K562 (cell line): ENCODE measurements around the gene TLCD1. TPM values are rescaled to one million over a fixed set of nuclear protein-coding genes. Genes with fewer than 3 reads are reported as not detected.

ENCODE experiments used
- ATAC-seq: fragments of 200-7000 bp; cut with Tn5 transposase; 3 replicates; pipeline ENCODE4 v1.9.1; 2020; ENCODE audit warnings: moderate library complexity
- BruUV-seq: library from RNA; stranded (reverse); fragments of 400-500 nt; replicated peaks from 2 replicates; lab custom pipeline; 2021; lab: Mats Ljungman, UMichigan
- CTCF ChIA-PET: fragments of 300-600 bp; formaldehyde crosslinking; extraction: SDS; loops from one replicate; lab custom pipeline; 2021; ENCODE audit warnings: low intra/inter-chr PET ratio; lab: Yijun Ruan, JAX
- POLR2A ChIA-PET: fragments of 300-600, 350-650 bp; sonication (Branson Sonifier 250); formaldehyde crosslinking; extraction: SDS; loops from one replicate; lab custom pipeline; 2021; ENCODE audit warnings: antibody characterized with exemption, inconsistent platforms; lab: Yijun Ruan, JAX
- DNase-seq, 4 experiments: peaks; one replicate each; pipeline versions ENCODE4 v3.0.0 to v3.0.0-alpha.2; 2011 to 2018; ENCODE audit warnings: low spot score in 3 of 4, mixed read lengths in 3 of 4; ENCODE audit errors: extremely low read depth in 1 of 4
- FAIRE-seq: peaks from 2 replicates; lab custom pipeline; 2011; peaks lifted over from hg19 to GRCh38; lab: Jason Lieb, UNC
- H2AFZ ChIP-seq: 2 replicates; pipeline ENCODE4 v1.6.0; 2011; ENCODE audit warnings: low read depth, low read length, control low read depth, inconsistent platforms
- H3K27ac ChIP-seq: fragments of 200-600 bp; 3 replicates; pipeline ENCODE4 v1.8.0; 2011; ENCODE audit warnings: low read depth, mild to moderate bottlenecking, control low read depth, inconsistent platforms, low read length, moderate library complexity, mixed read lengths; ENCODE audit errors: extremely low read depth
- H3K27me3 ChIP-seq, 2 experiments: fragments of 300-600 bp in 1 of 2; 2 replicates in 1 of 2; 3 replicates in 1 of 2; pipeline versions ENCODE4 v1.6.0 to v1.8.0; 2011; ENCODE audit warnings: inconsistent platforms in 2 of 2, low read length in 2 of 2, mild to moderate bottlenecking in 1 of 2, mixed read lengths in 1 of 2, moderate library complexity in 1 of 2; ENCODE audit not compliant: control insufficient read depth in 2 of 2, insufficient read depth in 2 of 2
- H3K36me3 ChIP-seq: fragments of 300-600 bp; 3 replicates; pipeline ENCODE4 v1.8.0; 2011; ENCODE audit warnings: mild to moderate bottlenecking, low read length, inconsistent platforms; ENCODE audit not compliant: control insufficient read depth, insufficient read depth
- H3K4me1 ChIP-seq, 2 experiments: fragments of 200-600 bp in 1 of 2; replicated peaks in 1 of 2; 2 replicates in 1 of 2; 3 replicates in 1 of 2; pipeline versions ENCODE4 v1.5.1 to v1.8.0; 2011; ENCODE audit warnings: inconsistent platforms in 2 of 2, low read length in 2 of 2, mild to moderate bottlenecking in 1 of 2, mixed read lengths in 1 of 2, moderate library complexity in 1 of 2; ENCODE audit not compliant: control insufficient read depth in 2 of 2, insufficient read depth in 2 of 2
- H3K4me2 ChIP-seq: 2 replicates; pipeline ENCODE4 v1.6.1; 2011; ENCODE audit warnings: low read length, control low read depth, inconsistent platforms, mixed read lengths; ENCODE audit not compliant: insufficient read depth
- H3K4me3 ChIP-seq: fragments of 200-600 bp; sonication (generic), shearing (Covaris generic); 2 replicates; pipeline ENCODE4 v1.5.1; 2016; ENCODE audit warnings: control low read depth, inconsistent platforms
- H3K79me2 ChIP-seq: fragments of 200-600 bp; 3 replicates; pipeline ENCODE4 v1.8.0; 2011; ENCODE audit warnings: low read length, inconsistent platforms; ENCODE audit not compliant: control insufficient read depth, insufficient read depth
- H3K9ac ChIP-seq, 2 experiments: 2 replicates each; pipeline versions ENCODE4 v1.6.0 to v1.6.1; 2011; ENCODE audit warnings: low read depth in 2 of 2, low read length in 2 of 2, control low read depth in 1 of 2, inconsistent platforms in 1 of 2, mild to moderate bottlenecking in 1 of 2, mixed read lengths in 1 of 2; ENCODE audit not compliant: insufficient read depth in 1 of 2
- H3K9me1 ChIP-seq: one replicate; pipeline ENCODE4 v1.6.0; 2011; ENCODE audit warnings: inconsistent platforms, mild to moderate bottlenecking, low read length, moderate library complexity; ENCODE audit not compliant: control insufficient read depth, insufficient read depth
- H3K9me3 ChIP-seq: replicated peaks from 2 replicates; pipeline ENCODE4 v1.5.1; 2011; ENCODE audit warnings: low read depth, low read length, inconsistent platforms; ENCODE audit not compliant: control insufficient read depth, insufficient read depth
- H4K20me1 ChIP-seq: replicated peaks from 2 replicates; pipeline ENCODE4 v1.6.1; 2011; ENCODE audit warnings: low read length, inconsistent platforms, mixed read lengths; ENCODE audit not compliant: control insufficient read depth, insufficient read depth
- CBFA2T3 ChIP-seq: fragments of 450-650 bp; IDR thresholded peaks from 2 replicates; pipeline ENCODE4 v1.6.1; 2017
- MCM3 ChIP-seq: fragments of 450-650 bp; IDR thresholded peaks from 2 replicates; pipeline ENCODE4 v1.6.1; 2016
- POLR2G ChIP-seq: fragments of 200-400 bp; formaldehyde crosslinking; IDR thresholded peaks from 2 replicates; pipeline ENCODE4 v1.6.1; 2017; ENCODE audit warnings: low read depth, mild to moderate bottlenecking, antibody characterized with exemption, low read length, moderate library complexity
- POLR3G ChIP-seq: IDR thresholded peaks from 2 replicates; pipeline ENCODE4 v1.6.1; 2011; ENCODE audit not compliant: insufficient read length, insufficient replicate concordance; ENCODE audit errors: extremely low read depth
- TFAM ChIP-seq: fragments of 250-450 bp; sonication (Bioruptor Pico); conservative IDR thresholded peaks from 2 replicates; pipeline ENCODE4 v1.5.0; 2021; ENCODE audit warnings: mild to moderate bottlenecking, moderate library complexity
- ZNF175 ChIP-seq: fragments of 200-800 bp; sonication (Bioruptor generic); IDR thresholded peaks from 2 replicates; pipeline ENCODE4 v1.6.1; 2016; ENCODE audit warnings: low read depth, mild to moderate bottlenecking, missing genetic modification characterization, missing compliant biosample characterization
- ZNF282 ChIP-seq: sonication (generic); formaldehyde crosslinking; IDR thresholded peaks from 2 replicates; pipeline ENCODE4 v1.8.1; 2023; ENCODE audit warnings: missing genetic modification reagents
- ZNF41 ChIP-seq: fragments of 250-450 bp; sonication (Bioruptor Pico); conservative IDR thresholded peaks from 2 replicates; pipeline ENCODE4 v1.4.0; 2020; ENCODE audit warnings: mild to moderate bottlenecking
- ZNF57 ChIP-seq: fragments of 450-650 bp; formaldehyde crosslinking; IDR thresholded peaks from 2 replicates; pipeline ENCODE4 v1.4.0; 2020; ENCODE audit warnings: mild to moderate bottlenecking, moderate library complexity
- WGBS: fragments of 100-300 bp; shearing (Covaris generic); methylation state at CpG from one replicate; pipeline ENCODE4 v1.1.6; 2016; ENCODE audit warnings: low coverage, mixed read lengths; ENCODE audit not compliant: insufficient coverage; ENCODE audit errors: missing lambda C conversion rate; 5-methylcytosine and 5-hydroxymethylcytosine counted together
- in situ Hi-C: fragments of 300-500 bp; cut with MboI; formaldehyde crosslinking; loops from 4 replicates; pipeline ENCODE4 v1.15.0; 2018; ENCODE audit warnings: inconsistent platforms, mixed read lengths
- intact Hi-C: fragments of 100-400 bp; cut with micrococcal nuclease; formaldehyde crosslinking; loops from 2 replicates; pipeline ENCODE4 v1.14.2; 2022
- polyA plus RNA-seq, 8 experiments: library from polyadenylated mRNA; depleted of rRNA in 4 of 8; stranded (reverse) in 5 of 8; unstranded in 3 of 8; fragments of >200 nt; fragmentation: Nextera tagmentation in 2 of 8; fragmentation: Illumina TruSeq in 1 of 8; extraction: Ambion mirVana in 2 of 8; extraction: Trizol in 1 of 8; gene quantifications; 2 replicates each; pipeline versions ENCODE4 v1.2.1 to v1.2.3, GENCODE V29; 2011 to 2014; ENCODE audit warnings: inconsistent platforms in 1 of 8, missing spikeins in 1 of 8
- total RNA-seq, 7 experiments: library from RNA; depleted of rRNA in 6 of 7; stranded (reverse); fragments of >200 nt in 6 of 7; fragmentation: Illumina TruSeq in 2 of 7; extraction: Trizol in 2 of 7; gene quantifications; 2 replicates each; pipeline versions ENCODE4 v1.2.1 to v1.2.3, GENCODE V29; 2011 to 2021; ENCODE audit warnings: low replicate concordance in 1 of 7

TLCD1 gene
- total and polyA plus RNA-seq, 9 of the 15 experiments (the other 6 are each of a cell fraction or from before 2014, with no cell fraction given): 6.8 to 37.7 (median 21.7) TPM

GRCh38 chr17:28702752-28703150 is 23.3 kb downstream of the TLCD1 start (continued):
- no peak for TF ChIP-seq MCM3
- TF ChIP-seq CBFA2T3: no peak
- TF ChIP-seq TFAM (CRISPR knock-in tag): no peak
- no peak for TF ChIP-seq POLR3G
- TF ChIP-seq ZNF57 (CRISPR knock-in tag): no peak
- TF ChIP-seq ZNF282: no peak
- no peak for TF ChIP-seq ZNF41 (CRISPR knock-in tag)
- TF ChIP-seq, all 486 proteins: peak for 0

DNA sequence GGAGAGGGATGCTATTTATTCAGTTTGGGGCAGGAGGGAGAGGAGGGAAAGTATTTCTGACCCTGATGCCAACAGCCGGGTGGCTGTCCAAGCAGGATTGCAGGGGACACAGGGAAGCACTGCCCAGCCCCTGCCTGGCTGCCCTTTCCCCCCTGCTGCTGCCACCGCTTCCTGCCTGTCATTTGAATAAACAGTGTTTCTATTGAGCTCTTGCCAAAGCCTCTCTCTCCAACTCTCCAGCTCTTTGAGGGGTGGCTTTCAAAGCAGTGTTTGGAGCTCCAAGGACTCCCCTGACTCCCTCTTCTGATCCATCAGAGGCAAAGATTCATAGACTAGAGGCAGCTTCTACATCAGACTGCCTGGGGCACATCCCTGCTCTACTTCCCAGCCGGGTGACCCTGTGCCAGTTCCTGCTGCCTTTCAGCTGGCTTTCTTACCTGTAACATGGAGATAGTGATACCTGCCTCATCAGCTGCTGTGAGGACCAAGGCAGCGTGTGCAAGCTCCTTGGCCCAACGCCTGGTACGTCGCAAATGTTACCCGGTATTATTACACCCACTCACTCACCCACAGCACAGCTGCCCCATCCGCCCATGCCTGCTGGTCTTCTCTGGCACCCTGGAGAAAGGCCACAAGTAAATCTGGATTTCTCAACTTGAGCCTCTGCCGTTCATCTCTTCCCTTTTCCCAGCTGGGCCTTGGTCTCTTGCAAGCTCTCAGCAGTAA is 23.8 kb downstream of the TLCD1 start:
- no peak for ATAC-seq
- intact Hi-C loops (no loop called here), in situ Hi-C loops (no loop called here)
- Histone ChIP-seq H3K4me3 (no peak overlapping the region), H4K20me1 (no peaks in the 10 kb centered on the region; the same call in 1 of the 2 replicates), H3K4me2 (no peak overlapping the region), H3K4me1 (peaks cover 2 to 7% of the 10 kb centered on the region in 2 experiments; a peak in 3 of 5 replicates), H3K27ac (no peak overlapping the region), H3K36me3 (peaks cover 80% of the 10 kb centered on the region), H2AFZ (no peak overlapping the region), H3K27me3 (no peaks in the 10 kb centered on the region), H3K9me1 (no peaks in the 10 kb centered on the region), H3K9me3 (no peaks in the 10 kb centered on the region), H3K79me2 (no peaks in the 10 kb centered on the region), H3K9ac (peak overlapping the region in 1 of 2 experiments; percentile 69; a peak in 1 of 4 replicates)
- BruUV-seq: no TSS peak
- no peak for TF ChIP-seq ZNF175
- TF ChIP-seq POLR2G: 0 out of 2 replicates have a peak, but pooled peaks have one; percentile 17
- DNase-seq: no peak
- no peak for FAIRE-seq
- CTCF ChIA-PET: no interaction called here
- POLR2A ChIA-PET: interaction anchor here (0.6 to 4.0 kb wide), 19 partner anchors 8 to 522 kb away, joined by 3 to 27 read pairs (median 3); partner anchors contain the start of genes PROCA1, RPL23A, SDF2 and SUPT6H
- 93% methylated on average over 10 of the region's 10 CpGs for WGBS
